Activated effector memory CD4-positive, alpha-beta T cell treated with Interleukin-2 at 50 U/mL for 16 hours (primary cell): Measurements from ENCODE around the gene ZFAND3.

ENCODE experiments used
- DNase-seq: peaks from one replicate; pipeline ENCODE4 v3.0.0-alpha.2; 2020

The ZFAND3 gene

GRCh38 chr6:38174806-38175495 is 355.4 kb downstream of the ZFAND3 start:
- no peak for DNase-seq

- no peak for DNase-seq
Observed at GRCh38 chr6:38175786-38176185, 356.3 kb downstream of the ZFAND3 start.

- DNase-seq, result no peak
Observed at GRCh38 chr6:38176797-38177751, 357.5 kb downstream of the ZFAND3 start.

- DNase-seq, result no peak
Observed at GRCh38 chr6:38177882-38178583, 358.5 kb downstream of the ZFAND3 start.

DNA sequence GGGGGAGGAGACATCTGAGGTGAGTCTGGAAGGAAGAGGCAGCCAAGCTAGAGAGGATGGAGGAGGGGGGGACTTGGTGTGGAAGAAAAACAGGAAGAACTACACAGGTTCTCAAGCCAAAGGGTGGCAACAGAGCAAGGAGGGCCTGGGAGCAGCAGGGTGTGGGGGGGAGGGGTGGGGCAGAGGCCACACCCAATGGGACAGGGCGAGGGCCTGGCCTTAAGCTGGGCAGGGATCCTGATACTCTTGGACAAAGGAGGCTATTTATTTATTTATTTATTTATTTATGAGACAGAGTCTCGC is 359.0 kb downstream of the ZFAND3 start:
- no peak for DNase-seq

DNA sequence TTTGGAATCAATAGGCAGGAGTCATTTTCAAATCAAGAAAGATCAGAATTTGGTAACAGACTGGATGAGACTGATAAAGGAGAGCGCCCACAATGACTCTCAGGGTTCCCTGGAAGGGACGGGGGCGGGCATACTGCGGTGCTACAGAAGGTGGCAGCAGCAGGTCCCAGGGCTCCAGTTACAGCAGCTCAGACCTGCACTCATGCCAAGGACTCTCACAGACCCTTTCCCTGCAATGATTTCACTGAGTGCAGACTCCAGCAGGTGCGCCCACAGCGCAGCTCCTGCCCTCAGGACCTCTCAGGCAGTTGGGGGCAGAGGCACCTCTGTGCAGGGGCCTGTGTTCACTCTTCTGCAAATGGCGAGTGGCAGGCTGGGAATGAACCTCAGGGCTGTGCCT is 359.8 kb downstream of the ZFAND3 start:
- no peak for DNase-seq

DNA sequence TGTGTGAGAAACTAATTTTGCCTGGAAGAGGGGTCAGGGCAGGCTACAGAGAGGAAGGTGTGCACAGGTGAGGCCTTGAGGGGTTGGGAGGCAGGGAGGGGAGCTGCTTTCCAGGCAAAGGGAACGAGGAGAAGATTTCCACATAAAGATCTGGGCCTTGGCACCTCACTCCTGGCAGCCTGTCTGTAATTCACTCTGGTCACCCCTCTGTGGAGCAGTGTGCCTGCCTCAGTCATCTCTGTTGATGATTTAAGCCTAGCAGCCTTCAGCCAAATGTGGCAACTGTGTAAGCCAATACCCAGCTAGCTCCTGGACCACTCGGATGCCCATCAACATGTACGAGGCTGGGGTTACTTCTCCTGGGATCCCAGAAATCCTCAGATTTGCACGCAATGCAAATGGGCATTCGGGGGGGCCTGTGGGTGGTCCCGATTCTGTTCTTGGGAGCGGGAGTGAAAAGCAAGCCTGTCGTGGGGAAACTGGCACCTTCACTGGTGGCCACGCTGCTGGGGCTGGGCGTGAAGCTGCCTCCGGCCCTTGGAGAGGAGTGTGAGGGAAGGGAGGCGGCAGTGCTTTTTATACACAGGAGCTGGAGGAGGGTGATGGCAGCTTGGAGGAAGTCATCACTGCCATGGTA is 360.4 kb downstream of the ZFAND3 start:
- DNase-seq, result no peak

DNA sequence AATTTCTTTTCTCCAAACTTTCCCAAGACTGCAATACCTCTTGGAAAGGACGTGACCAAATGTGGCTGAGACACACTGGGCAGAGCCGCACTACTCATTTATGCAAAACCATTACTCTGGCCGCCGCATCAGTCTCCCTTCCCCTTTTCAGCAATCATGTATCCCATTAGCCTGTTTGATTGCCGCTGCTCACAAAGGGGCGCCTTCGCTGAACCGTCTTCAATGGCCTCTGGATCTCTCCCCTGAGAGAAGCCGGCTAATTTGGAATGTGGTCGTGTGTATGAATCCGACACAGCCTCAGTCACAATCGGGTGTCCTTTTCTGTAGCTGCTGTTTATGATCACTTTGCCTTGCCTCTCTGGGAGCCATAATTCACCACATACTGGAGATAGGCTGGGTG is 361.1 kb downstream of the ZFAND3 start:
- DNase-seq, result no peak

DNA sequence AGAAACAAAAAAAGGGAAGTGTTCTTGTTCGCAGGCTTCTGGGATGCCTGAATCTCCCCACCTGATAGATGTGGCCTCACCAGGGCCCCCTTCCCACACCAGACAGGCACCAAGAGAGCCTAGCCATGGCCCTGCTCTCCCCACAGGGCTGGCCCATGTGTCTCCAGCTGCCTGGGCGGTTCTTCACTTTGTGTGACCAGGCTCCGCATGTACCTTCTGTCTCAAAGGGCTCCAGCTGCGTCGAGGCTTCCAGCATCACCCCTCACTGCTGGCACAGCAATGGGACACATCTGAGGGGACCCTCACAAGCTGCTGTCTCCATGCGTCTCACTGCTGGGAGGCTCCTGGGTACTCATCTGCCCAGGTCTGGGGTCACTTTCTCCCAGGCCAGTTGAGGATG is 362.9 kb downstream of the ZFAND3 start:
- DNase-seq, result no peak

DNA sequence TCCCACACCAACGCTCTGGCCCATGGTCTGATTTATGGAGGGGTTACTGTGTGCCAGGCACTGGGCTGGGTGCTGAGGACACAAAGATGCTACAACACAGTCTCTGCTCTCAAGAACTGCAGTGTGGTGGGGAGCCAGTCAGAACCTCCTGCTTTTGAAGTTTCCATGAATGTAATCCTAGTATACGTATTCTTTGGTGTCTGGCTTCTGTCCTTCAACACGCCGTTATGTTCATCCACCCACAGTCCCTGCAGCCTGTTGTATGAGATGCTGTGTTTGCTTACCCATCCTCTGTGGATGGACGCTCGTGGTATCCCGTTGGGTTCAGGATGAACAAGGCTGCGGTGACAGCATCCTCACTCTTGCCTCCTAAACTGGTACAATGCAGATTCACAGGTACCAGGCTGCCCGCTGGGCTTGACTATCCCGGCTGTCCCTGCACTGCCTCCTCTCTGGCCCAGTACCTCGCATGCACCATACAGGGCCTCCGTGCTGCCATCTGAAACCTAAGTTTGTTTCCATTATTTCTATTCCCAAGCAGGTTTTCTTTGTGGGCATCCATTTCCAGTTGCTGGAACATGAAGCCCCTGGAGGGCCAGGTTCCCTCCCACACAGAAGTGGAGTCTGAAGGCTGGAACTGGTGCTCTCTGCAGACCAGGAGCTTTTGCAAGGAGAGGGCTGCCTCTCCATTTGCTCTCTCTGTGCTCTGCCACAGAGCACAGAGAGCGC is 364.5 kb downstream of the ZFAND3 start:
- DNase-seq, result no peak

GRCh38 chr6:38184585-38185080 is 365.1 kb downstream of the ZFAND3 start:
- no peak for DNase-seq

DNA sequence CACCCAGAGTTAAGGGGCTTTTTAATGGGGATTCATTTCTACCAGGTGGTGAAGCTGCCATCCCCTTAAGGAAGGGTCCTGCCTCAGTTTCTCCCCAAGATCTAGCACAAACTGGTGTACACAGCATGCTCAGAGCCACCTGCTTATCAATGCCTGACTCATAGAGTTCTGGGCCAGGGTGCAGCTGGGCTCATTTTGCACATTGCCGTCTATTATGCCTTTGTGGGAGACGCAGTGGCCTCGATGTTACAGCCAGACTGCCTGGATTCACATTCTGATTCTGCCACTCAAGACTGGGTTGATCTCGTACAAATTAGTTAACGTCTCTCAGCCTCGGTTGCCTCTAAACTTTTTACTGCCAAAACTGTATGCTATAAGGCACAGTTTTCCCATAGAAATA is 365.7 kb downstream of the ZFAND3 start:
- no peak for DNase-seq

DNA sequence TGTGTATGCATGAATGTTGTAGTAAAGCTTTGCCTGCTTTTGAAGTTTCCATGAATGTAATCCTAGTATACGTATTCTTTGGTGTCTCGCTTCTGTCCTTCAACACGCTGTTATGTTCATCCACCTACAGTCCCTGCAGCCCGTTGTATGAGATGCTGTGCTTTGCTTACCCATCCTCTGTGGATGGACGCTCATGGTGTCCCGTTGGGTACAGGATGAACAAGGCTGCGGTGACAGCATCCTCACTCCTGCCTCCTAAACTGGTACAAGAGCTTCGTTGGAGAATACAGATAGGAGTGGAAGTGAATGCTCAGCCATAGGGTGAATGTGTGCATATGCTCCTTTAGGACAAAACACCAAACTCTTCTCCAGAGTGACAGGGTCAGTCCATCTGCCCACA is 366.2 kb downstream of the ZFAND3 start:
- DNase-seq, result no peak

GRCh38 chr6:38187325-38187724 is 367.8 kb downstream of the ZFAND3 start:
- DNase-seq, result no peak

DNA sequence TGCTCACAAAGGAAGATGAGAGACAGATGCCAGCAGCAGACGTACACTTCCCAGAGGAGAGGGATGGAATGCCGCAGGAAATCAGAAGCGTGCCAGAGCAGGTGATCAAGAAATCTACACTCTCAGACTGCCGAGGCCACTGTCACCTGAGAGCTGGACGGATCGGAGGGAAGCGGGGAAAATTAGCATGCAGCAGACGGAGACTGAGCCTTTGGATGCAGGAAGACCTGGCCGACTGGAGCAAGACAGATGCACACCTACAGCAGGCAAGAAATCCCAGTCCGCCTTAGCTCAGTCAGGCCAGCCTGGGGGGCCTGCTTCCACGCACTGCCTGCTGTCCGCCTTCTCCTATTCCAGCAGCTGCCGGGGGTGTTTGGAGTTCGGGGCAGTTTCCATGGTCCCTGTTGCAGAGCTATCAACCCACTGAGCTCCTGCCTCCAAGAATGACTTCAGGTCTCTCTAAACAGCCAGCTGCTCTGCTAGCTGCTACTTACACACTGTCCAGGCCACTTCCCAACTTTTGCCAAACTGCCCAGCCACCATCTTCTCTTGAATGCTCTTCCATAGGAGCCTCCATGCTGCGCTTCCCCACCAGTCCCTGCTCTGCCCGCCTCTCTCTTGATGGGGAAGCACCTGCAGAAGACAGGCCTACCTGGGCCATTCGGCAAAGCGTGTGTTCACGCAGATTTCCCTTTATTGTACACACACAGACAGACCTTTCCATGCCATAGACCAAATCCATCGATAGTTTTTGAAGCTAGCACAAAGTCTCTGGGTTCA is 368.5 kb downstream of the ZFAND3 start:
- DNase-seq, result no peak

DNA sequence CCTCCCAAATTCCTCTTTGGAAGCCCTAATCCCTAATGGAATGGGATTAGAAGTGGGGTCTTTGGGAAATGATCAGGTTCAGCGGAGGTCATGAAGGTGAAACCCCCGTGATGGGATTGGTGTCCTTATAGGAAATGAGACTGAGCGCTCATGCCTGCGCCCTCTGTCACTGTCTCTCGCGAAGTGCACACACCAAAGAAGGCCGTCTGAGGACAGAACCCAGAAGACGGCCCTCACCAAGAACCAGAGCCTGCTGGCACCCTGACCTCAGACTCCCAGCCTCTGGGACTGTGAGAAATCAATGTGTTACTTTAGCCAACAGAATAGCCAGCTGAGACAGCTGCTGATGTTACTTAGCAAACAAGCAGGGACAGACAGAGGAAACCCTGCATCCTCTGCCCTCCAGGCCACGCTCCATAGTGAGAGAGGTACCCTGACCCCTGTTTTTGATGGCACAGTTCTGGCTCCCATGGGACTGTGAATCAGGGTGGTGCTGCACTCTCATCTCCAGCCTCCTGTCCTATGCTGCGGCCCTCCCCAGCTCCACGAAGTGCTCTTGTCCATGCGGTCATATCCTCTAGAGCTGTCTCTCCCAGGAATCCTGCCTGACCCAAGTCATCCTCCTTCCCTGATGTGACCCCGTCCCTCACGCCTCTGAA is 369.3 kb downstream of the ZFAND3 start:
- DNase-seq, result no peak

GRCh38 chr6:38191418-38191817 is 371.9 kb downstream of the ZFAND3 start:
- DNase-seq, result no peak

DNA sequence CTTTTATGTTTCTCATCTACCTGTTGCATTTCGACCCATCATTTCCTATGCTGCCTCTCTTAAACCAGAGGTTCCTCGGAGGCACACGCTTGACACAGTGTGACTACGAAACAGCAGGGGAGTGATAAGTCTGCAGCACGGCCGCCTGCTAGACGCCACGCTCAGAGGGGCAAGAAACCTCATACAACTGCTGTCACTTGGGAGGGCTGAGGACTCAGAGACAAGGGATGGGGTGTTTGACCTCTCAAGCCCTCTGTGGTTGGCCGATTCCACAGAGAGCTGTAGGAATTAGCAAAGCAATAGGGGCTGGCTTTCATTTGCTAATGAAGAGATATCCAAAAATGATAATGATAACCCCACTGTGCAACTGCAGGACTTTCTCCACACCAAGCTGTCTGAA is 372.5 kb downstream of the ZFAND3 start:
- DNase-seq, result no peak

- DNase-seq, result no peak
Observed at GRCh38 chr6:38192487-38192886, 373.0 kb downstream of the ZFAND3 start.

GRCh38 chr6:38193051-38193450 is 373.5 kb downstream of the ZFAND3 start:
- DNase-seq, result no peak
